Lung microvascular endothelial cell (primary cell): ENCODE measurements around the gene GARNL3. TPM values are rescaled to one million over a fixed set of nuclear protein-coding genes. Genes with fewer than 3 reads are reported as not detected.

Experiments
- DNase-seq, 2 donors: peaks; one replicate each; pipeline versions ENCODE4 v3.0.0 to v3.0.0-alpha.2; 2010; ENCODE audit warnings: low read depth in 2 of 2
- total RNA-seq: library from RNA; depleted of rRNA; stranded (reverse); fragments of >200 nt; gene quantifications from 2 replicates; pipeline ENCODE4 v1.2.1, GENCODE V29; 2014

The GARNL3 gene
- total RNA-seq, 1 donor from 2014 or later, result 2.6 TPM

DNA sequence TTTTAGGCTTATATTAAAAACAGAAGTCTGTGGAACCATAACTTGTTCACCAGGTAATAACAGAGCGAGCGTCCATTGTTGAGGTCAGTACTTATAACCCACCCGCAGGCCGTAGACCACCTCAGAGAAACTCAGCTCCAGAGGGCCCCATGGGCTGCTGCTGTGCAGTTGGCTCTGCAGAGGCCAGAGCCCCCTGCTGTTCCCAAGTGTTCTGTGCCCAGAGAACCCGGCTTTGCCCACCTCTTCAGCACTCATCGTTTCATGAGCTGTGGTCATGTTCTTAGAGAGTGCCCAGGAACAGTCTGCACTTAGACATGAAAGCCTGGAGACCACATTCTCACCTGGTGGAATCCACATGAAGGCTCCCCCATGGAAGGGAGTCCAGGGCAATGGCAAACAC is 82.0 kb downstream of the GARNL3 start:
- DNase-seq, result peak in 1 of 2 donors; percentile 19

DNA sequence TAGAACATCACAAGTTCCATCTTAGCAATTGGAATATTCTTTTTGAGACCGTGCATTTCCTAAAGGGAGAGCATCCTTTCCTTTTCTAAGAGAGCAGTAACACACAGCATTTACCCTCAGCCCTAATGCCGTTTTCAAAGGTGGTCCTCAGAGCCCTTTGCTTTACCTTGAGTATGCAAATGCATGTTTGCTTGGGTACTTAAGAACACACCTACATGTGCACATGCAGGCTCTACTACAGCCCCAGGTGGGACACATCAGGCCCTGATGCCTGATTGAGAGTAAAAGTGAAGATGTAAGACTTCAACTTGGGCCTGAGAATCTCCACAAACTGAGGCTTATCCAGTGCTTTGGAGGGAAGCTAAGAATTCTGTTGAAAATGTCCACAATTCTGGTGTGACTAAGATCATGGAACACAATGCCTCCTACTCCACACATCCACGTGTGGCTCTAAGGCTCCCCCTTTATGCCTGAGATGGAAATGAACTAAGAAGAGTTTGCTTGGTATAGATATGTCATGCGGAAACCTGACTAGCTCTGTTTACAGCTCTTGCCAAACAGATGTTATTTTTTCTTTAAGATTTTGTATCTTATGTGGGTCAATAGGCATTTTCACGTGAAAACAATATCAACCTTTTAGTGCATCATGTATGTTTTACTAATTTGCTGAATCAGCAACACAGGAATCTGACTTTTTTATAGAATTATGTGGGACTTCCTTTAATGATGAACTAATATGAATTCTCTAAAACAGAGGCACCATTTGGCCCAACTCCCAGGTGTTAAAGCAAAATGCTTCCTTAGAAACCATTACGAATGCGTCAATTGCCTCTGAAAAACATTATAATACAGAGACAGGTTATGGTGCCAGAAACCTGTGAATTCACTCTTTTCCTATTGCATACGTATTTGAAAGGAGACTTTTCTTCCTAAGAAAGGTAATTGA is 83.5 kb downstream of the GARNL3 start:
- DNase-seq, result peak; percentile 64 to 71

DNA sequence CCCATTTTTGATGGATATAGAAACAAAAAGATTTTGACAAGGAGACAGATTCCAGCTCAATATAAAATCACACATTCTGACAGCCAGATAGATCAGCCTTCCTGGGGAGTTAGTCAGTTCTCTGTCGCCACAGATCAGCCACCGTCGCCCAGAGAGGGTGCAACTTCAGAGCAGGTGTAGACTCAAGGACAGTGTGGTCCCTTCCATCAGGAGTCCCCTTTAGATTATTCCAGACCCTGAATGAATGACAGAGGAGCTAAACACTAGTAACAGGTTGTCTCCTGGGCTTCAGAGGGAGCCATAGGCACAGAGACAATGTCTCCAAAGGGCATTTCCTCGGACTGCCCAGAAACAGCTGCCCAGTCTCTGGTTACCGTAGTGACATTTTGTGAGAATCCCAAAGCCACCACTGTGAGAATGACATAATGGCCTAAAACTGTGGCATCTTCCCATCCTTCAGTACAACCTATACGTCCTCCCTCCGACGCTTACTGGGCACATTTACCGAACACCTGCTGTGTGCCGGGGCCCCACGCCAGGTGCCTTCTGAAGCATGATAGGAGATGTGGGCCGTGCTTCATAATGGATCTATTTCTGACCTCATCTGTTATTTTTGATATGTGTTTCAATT is 85.0 kb downstream of the GARNL3 start:
- no peak for DNase-seq

GRCh38 chr9:127351182-127352166 is 86.9 kb downstream of the GARNL3 start:
- no peak for DNase-seq

DNA sequence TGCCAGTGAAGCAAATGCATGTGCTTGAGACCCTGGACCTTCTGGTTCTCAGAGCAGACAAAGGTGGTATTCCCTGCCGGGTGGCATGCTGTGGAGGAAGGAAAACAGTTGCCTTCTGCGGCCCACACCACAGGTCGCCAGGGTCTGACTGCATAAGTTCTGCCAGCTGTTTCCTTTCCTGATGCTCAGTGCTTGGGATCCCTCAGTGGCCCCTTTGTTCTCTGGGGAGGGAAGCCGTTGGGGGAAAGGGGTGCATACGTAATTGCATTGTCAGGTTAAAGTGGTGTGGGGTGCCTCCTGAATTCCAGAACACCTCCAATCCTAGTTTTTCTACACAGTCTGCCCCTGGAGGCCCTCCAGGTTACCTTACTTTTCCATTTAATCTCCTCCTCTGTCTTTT is 89.3 kb downstream of the GARNL3 start:
- DNase-seq, result no peak

DNA sequence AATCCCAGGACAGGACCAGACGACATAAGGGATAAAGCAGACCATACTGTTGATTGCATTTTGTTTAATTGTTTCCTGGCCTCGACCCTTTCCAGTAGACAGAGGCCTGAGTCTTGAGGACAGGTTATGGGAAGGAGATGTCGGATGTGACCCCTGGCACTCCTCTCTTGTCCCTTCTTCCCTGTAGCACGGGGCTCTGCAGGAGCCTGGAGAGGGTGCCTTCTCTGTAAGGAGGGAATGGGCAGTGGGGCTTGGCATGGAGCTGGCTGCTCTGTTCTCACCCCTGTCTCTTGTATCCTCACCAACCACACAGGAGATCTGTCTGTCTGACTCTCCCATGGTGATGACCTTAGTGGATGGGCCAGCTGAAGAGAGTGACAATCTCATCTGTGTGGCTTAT is 92.3 kb downstream of the GARNL3 start:
- no peak for DNase-seq

DNA sequence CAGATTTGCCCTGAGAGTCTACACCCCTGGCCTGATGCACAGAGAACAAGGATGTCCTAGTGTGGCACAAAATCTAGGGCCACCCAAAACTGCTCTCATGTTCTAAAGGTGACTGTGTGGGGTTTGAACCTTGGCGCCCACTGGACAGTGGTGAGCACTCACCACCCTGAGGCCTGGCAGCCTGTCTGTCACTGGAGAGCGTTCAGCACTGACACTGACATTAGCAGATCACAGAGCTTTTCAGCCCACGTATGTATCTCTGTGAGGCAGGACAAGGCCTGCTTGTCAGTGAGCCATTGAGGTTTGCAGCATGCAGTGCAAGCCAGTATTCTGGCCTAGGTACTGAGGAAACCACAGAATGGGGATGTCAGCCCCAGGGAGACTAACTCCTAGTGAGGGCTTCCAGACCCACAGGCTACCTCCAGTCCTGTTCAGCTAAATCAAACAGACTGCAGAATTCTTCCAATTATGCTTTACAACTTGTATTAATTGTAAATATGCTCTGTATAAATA is 93.5 kb downstream of the GARNL3 start:
- DNase-seq, result no peak

- no peak for DNase-seq
Observed at GRCh38 chr9:127358770-127359169, 94.2 kb downstream of the GARNL3 start.

DNA sequence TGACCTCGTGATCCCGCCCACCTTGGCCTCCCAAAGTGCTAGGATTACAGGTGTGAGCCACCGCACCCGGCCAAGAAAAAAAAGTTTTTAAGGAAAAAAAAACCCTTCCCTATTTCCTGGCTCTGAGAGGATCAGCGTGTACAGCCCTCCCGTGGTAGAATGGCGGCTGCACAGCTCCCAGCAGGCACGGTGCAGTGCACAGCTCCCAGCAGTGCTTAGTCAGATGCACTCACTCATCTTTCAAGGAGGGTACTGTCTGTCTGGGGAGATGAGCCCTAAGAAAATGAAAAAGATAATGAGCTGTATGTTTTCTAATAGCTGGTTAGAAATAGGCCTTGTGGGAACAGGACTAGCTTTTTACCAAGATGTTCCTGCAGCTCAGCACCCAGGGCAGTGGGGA is 95.7 kb downstream of the GARNL3 start:
- peak in 1 of 2 donors; percentile 52 for DNase-seq

GRCh38 chr9:127360829-127361228 is 96.3 kb downstream of the GARNL3 start:
- DNase-seq, result no peak

- DNase-seq, result no peak
Observed at GRCh38 chr9:127361561-127361960, 97.0 kb downstream of the GARNL3 start.

GRCh38 chr9:127362829-127363228 is 98.3 kb downstream of the GARNL3 start:
- no peak for DNase-seq

DNA sequence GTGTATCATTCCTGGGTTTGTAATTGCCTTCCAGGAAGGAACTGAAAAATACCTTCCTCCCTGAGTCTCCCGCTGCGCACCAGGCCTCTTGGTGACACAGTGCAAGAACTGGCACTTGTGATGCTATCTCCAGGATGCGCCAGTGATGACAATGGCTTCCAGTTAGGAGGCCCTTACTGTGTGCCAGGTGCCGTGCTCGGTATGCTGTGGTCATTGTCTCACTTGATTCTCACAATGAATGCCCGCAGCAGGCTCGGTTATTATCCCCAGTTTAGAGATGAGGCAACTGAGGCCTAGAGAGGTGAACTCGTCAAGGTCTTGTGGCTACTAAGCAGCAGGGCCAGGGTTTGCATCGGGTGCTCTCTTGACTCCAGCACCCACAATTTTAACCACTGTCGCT is 100.9 kb downstream of the GARNL3 start:
- DNase-seq, result no peak

DNA sequence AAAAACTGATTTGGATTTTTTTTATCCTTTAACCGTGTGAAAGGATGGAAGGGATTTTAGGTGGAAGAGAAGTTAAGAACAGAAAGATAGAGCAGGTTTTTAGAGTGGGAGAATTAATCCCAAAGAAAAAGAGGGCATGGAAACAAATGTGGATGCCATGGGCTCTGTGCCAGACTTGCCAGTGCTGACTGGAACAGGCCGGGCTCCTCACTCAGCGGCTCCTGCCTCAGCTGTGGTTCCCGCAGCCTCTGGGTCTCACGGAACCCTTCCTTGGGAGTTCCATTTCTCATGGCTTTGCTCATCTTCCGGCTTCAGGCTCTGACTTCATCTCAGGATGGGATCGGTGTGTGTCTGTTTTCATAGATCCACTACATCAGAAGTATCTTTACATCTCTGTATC is 102.0 kb downstream of the GARNL3 start:
- DNase-seq, result peak in 1 of 2 donors; percentile 17

DNA sequence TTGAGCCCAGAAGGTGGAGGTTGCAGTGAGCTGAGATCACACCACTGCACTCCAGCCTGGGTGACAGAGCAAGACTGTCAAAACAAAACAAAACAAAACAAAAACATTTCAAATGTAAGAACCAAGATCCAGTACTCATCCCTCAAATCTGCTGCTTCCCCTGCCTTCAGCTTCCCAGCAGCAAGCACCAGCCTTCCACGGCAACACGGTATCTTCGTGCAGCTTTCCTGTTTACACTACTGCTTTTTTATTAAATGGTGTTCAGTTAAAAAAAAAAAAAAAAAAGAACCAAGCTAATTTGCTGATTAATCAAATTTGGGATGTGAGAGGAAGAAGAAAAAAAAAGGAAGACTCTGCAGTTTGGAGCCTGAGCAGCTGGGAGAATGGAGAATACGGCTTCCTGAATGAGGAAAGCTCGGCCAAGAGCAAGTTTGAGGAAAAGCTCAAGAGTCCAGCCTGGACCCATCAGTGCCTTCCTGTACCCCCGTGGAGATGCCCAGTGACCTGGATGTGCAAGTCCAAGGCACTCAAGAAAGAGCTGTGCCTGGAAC is 104.4 kb downstream of the GARNL3 start:
- DNase-seq, result no peak

DNA sequence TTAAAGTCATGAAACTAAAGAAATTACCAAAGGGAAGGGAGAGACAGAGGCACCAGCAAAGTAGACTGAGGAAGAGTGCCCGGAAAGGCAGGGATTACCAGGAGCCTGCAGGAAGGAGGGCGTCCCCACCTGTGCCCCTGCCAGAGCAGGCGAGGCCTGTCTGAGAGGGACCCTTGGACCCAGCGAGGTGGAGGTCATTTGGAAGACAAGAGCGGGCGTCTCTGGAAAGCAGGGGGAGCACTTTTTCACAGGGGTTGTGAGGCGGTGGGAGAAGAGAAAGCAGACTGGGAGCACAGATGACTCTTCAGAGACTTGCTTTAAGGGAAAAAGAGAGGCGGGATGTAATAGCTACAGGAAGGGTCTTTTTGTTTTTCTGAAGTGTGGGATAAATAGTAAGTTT is 104.9 kb downstream of the GARNL3 start:
- DNase-seq, result no peak

DNA sequence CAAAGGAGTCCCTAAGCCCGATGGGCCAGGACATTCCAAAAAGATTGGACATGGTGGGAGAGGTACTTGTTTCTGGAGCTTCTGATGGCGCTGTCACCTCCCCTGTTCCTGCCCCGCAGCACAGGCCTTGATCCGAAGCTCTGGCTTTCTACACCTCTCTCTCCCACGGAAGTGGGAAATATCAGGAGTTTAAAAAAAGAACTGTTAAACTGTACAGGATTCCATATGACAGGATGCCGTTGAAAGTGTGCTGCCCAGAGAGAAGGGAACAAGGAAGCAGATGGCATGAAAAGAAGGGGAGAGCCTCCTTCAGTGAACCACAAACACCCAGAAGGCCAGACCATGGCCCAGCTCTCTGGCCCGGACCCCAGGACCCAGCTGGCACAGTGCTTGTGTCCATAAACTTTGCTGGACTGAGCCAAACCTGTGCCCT is 105.6 kb downstream of the GARNL3 start:
- DNase-seq, result no peak

- no peak for DNase-seq
Observed at GRCh38 chr9:127370672-127371648, 106.4 kb downstream of the GARNL3 start.

- DNase-seq, result no peak
Observed at GRCh38 chr9:127380479-127380878, 115.9 kb downstream of the GARNL3 start.

DNA sequence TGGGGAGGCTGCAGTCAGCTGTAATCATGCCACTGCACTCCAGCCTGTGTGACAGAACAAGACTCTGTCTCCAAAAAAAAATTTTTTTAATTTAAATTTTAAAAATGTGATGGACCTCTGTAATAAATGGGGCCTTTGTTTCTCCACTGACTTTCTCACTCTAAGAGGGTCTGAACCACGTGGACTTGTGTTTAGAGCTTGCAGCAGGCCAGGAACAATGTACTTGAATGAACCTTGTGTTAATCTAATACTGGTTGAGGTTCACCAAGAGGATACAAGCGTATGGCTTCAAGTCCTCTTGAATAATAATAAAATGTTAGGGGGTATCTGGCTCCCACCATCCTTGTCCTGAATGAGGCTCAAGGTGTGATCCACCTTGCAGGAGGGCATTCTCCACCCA is 118.0 kb downstream of the GARNL3 start:
- DNase-seq, result no peak
